ENCODE data around the gene SNRNP25.

- TF ChIP-seq ZFP69B (tag by site-specific recombination; IDR thresholded peaks at IDR 0.05), result no peak
- no peak for TF ChIP-seq ZNF580 (tag by site-specific recombination; IDR thresholded peaks at IDR 0.05)
- TF ChIP-seq ZNF274 (IDR thresholded peaks at IDR 0.05; ENCODE audit: low read length), result no peak
- TF ChIP-seq ZNF274 (tag by site-specific recombination; IDR thresholded peaks at IDR 0.05; ENCODE audit: borderline replicate concordance), result no peak
- TF ChIP-seq CTCF (tag by site-specific recombination; IDR thresholded peaks at IDR 0.05), result no peak
Measured at GRCh38 chr16:85407-85782, 31.8 kb downstream of the SNRNP25 start.
